Body of pancreas (tissue), 4 donors: ENCODE results near the gene ZNF595. TPM values are rescaled to one million over a fixed set of nuclear protein-coding genes. Genes with fewer than 3 reads are reported as not detected.

Experiments used
- ATAC-seq: fragments of 150-250 bp; one replicate; pipeline ENCODE4 v1.9.1; 2016
- DNase-seq, 4 donors: peaks; one replicate each; pipeline ENCODE4 v3.0.0-alpha.2; 2019
- H3K27ac ChIP-seq, 4 donors: fragments of 200-600 bp; sonication (generic); 1 replicate in 3 of 4; 2 replicates in 1 of 4; pipeline versions ENCODE4 v1.5.1 to v1.6.1; 2016 to 2019; ENCODE audit warnings: mild to moderate bottlenecking in 1 of 4, mixed read lengths in 1 of 4, moderate library complexity in 1 of 4
- H3K27me3 ChIP-seq, 2 donors: fragments of 200-600 bp; sonication (generic); one replicate each; pipeline ENCODE4 v1.6.0; 2016; ENCODE audit warnings: mild to moderate bottlenecking in 1 of 2
- H3K36me3 ChIP-seq, 2 donors: fragments of 200-600 bp; sonication (generic); replicated peaks in 1 of 2; 2 replicates each; pipeline ENCODE4 v1.5.1; 2016; ENCODE audit warnings: low read depth in 2 of 2; ENCODE audit not compliant: insufficient read depth in 1 of 2
- H3K4me1 ChIP-seq: fragments of 200-600 bp; sonication (generic); one replicate; pipeline ENCODE4 v1.6.0; 2016
- H3K4me3 ChIP-seq, 2 donors: fragments of 200-600 bp; sonication (generic); 1 replicate in 1 of 2; 2 replicates in 1 of 2; pipeline ENCODE4 v1.5.1; 2016 to 2019
- H3K9me3 ChIP-seq, 3 donors: fragments of 200-600 bp; sonication (generic); 1 replicate in 2 of 3; 2 replicates in 1 of 3; pipeline ENCODE4 v1.5.1; 2016
- POLR2A ChIP-seq, 3 donors: fragments of 450-650 bp; IDR thresholded peaks; one replicate each; pipeline ENCODE4 v1.6.1; 2016; ENCODE audit warnings: antibody characterized with exemption in 3 of 3, mild to moderate bottlenecking in 2 of 3
- WGBS, 2 donors: methylation state at CpG; one replicate each; pipeline ENCODE4 v1.1.5; 2017; 5-methylcytosine and 5-hydroxymethylcytosine counted together
- intact Hi-C: fragments of 100-400 bp; cut with DNase I; formaldehyde crosslinking; loops from one replicate; pipeline ENCODE4 v1.15.1; 2023
- total RNA-seq, 2 donors: library from RNA; depleted of rRNA; stranded (reverse); fragments of >200 nt; gene quantifications; one replicate each; pipeline ENCODE4 v1.1.0, GENCODE V29; 2016
- TF ChIP-seq, protein P1 (sequence below), 7 experiments: fragments of 450-650 bp in 4 of 7; fragments of 200-600 bp in 3 of 7; sonication (generic) in 3 of 7; IDR thresholded peaks; one replicate each; pipeline ENCODE4 v1.5.1; 2016 to 2019; ENCODE audit warnings: antibody characterized with exemption in 7 of 7

ZNF595 gene
- total RNA-seq, 2 donors from 2014 or later, result 21.4 to 27.2 TPM

DNA sequence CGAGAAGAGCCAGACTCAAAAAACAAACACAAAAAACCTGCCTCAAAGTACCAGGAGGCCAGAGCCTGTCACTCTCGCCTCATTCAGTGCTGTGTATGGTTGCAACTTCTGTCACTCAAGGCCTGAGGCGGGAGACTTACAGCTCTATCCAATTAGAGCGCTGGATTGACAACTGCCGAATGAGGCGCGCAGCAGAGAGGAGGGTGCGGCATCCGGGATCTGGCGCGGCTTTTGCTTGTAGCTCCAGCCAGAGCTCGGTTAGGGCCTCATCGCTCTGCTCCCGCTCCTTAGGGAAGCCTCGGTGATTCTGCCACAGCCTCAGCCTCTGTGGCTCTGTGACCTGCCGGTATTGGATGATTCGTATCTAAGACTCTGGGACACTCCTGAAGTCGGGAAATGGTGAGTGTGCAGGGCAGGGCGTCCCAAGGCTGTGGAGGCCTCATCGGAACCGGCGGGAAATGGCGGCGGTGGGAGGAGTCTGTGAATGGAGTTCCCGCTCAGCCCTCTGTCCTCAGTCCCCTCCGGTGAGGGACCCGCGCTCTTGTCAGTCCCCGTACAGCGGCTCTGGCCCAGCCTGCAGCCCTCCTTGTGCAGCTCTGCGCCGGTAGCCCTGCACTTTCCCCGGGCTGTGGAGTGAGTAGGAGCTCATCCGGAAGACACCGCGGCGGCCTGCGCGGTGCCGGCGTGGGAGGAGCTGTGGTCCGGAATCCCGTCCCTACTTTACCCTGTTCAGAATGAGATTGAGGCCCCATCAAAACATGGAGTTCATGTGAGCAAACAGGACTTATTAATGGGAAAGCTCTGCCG, 71.4 kb downstream of the ZNF595 start, which contains the start of gene ZNF718:
Gene ZNF718 (plus strand): TSS at position 227 of the 807 bp plus-strand sequence. CDS start 170 bp downstream, at position 397.
- no peaks in the 10 kb centered on the region for H3K36me3 ChIP-seq
- peak within 1 kb of the TSS; percentile 52 to 66 for H3K4me3 ChIP-seq
- WGBS, 2 donors, result 2 to 4% methylated on average over 15 to 44 of the region's 44 CpGs
- ATAC-seq, result peak; percentile 99
- peaks cover 0 to 15% (median 0%) of the 10 kb centered on the region in 3 donors for H3K9me3 ChIP-seq
- TF ChIP-seq, protein P1, sequence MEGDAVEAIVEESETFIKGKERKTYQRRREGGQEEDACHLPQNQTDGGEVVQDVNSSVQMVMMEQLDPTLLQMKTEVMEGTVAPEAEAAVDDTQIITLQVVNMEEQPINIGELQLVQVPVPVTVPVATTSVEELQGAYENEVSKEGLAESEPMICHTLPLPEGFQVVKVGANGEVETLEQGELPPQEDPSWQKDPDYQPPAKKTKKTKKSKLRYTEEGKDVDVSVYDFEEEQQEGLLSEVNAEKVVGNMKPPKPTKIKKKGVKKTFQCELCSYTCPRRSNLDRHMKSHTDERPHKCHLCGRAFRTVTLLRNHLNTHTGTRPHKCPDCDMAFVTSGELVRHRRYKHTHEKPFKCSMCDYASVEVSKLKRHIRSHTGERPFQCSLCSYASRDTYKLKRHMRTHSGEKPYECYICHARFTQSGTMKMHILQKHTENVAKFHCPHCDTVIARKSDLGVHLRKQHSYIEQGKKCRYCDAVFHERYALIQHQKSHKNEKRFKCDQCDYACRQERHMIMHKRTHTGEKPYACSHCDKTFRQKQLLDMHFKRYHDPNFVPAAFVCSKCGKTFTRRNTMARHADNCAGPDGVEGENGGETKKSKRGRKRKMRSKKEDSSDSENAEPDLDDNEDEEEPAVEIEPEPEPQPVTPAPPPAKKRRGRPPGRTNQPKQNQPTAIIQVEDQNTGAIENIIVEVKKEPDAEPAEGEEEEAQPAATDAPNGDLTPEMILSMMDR (IDR thresholded peaks at IDR 0.05), result peak in 1 of 7 experiments; percentile 4
- peak; percentile 46 to 86 (median 85) for TF ChIP-seq POLR2A (IDR thresholded peaks at IDR 0.05)
- DNase-seq, result peak; percentile 95 to 97 (median 96)
- intact Hi-C loops, result no loop called here
- peaks cover 17% of the 10 kb centered on the region for H3K4me1 ChIP-seq
- no peaks in the 10 kb centered on the region for H3K27me3 ChIP-seq
- peak within 1 kb of the TSS; percentile 80 to 93 (median 88) for H3K27ac ChIP-seq

DNA sequence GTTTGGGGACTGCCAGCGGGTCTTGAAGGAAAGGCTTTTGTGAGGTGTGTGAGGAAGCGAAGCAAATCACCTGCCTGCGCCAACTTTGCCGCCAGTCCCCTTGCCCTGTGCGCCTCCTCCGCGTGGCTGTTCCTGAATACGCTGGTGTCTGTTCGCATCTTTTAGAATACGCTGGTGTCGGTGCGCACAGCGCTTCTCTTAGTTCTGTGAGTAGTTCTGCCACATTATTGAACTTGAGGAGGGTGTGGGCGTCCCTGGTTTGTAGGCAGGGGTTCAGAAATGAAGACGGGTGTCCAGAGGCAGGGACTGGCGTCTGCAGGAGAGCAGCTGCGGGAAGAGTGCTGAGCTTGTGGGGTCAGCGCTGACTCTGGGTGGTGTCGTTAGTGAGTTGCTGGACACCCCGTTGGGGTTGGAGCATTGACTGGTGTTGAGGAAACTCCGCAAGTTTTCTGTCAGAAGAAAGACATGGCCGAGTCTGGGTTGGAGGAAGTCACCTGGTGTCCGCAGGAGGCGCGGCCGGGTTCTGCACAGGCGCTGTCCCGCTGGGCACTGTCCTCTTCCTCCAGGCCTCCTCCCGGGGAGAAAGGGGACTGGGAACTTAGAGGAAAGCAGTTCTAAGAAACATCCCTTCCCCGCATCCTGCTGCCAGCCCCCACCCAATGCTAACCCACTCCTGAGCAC, 72.1 kb downstream of the ZNF595 start:
- intact Hi-C loops, result no loop called here
- peak overlapping the region; percentile 52 to 66 for H3K4me3 ChIP-seq
- peak overlapping the region; percentile 80 to 93 (median 88) for H3K27ac ChIP-seq
- 1 to 6% methylated on average over 17 to 30 of the region's 30 CpGs for WGBS, 2 donors
- ATAC-seq, result peak; percentile 4
- H3K4me1 ChIP-seq, result peaks cover 17% of the 10 kb centered on the region
- H3K27me3 ChIP-seq, result no peaks in the 10 kb centered on the region
- peaks cover 0 to 15% (median 0%) of the 10 kb centered on the region in 3 donors for H3K9me3 ChIP-seq
- DNase-seq, result peak; percentile 46 to 76 (median 60)
- H3K36me3 ChIP-seq, result no peaks in the 10 kb centered on the region
- no peak for TF ChIP-seq POLR2A (IDR thresholded peaks at IDR 0.05)
- TF ChIP-seq, protein P1 (IDR thresholded peaks at IDR 0.05), result no peak

DNA sequence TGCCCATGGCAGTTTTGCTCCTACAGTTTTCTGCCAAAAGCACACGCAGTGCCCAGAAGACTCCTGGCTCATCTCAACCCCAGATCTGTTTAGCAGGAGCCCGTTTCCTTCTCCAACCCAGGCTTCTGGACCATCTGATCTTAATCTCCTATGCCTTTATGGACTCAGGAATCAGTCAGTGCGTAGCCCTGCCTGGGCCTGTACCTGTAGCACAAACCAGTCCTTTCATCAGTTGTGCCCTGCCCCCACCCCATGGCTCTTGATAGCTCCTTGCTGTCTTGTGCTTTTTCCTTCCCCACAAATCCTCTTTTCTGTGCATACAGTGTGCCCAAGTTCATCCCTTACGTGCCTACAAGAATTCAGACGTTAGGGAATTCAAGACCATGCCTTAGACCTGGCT, 72.7 kb downstream of the ZNF595 start:
- DNase-seq (peak in 1 of 4 donors; percentile 26), ATAC-seq (no peak)
- peaks cover 0 to 15% (median 0%) of the 10 kb centered on the region in 3 donors for H3K9me3 ChIP-seq
- TF ChIP-seq, protein P1 (IDR thresholded peaks at IDR 0.05), result no peak
- TF ChIP-seq POLR2A (IDR thresholded peaks at IDR 0.05), result no peak
- no peaks in the 10 kb centered on the region for H3K36me3 ChIP-seq
- H3K27ac ChIP-seq, result peak overlapping the region; percentile 30 to 93 (median 83)
- no peaks in the 10 kb centered on the region for H3K27me3 ChIP-seq
- 57 to 77% methylated on average over 4 to 5 of the region's 5 CpGs for WGBS, 2 donors
- H3K4me3 ChIP-seq, result no peak overlapping the region
- H3K4me1 ChIP-seq, result peaks cover 17% of the 10 kb centered on the region
- intact Hi-C loops, result no loop called here

DNA sequence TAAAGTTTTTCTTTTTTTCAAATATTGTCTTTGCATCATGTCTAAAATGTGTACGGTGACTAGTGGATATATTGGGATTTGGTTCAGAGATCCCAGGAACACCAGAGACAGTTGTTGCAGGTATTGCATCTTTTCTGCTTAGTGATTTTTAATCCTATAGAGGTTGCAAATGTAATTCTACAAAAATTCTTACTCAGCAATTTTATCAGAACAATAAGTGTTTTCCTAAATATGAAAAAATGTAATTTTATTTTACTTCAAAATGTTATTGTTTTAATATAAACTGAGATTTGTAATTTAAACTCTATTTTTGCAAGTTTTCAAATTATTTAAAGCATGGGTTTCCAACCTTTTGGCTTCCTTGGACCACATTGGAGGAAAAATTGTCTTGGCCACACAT, 79.4 kb downstream of the ZNF595 start:
- Histone ChIP-seq H3K27ac (no peak overlapping the region), H3K4me3 (no peak overlapping the region), H3K36me3 (peaks cover 5 to 28% of the 10 kb centered on the region in 2 donors), H3K9me3 (peaks cover 0 to 16% (median 0%) of the 10 kb centered on the region in 3 donors), H3K4me1 (no peaks in the 10 kb centered on the region), H3K27me3 (no peaks in the 10 kb centered on the region)
- intact Hi-C loops, result no loop called here
- no peak for DNase-seq
- 94 to 97% methylated on average over 1 of the region's 1 CpG for WGBS, 2 donors
- no peak for ATAC-seq
- TF ChIP-seq, protein P1 (IDR thresholded peaks at IDR 0.05), result no peak
- no peak for TF ChIP-seq POLR2A (IDR thresholded peaks at IDR 0.05)

Other genes with a start within 250 kb of the ZNF595 start
- gene ZNF718, start 71.2 kb downstream of the ZNF595 start, total RNA-seq, result 1 to 10 TPM; 6.5 to 7.6 TPM